HCT116 (cell line): ENCODE data around the gene COL28A1. TPM values are rescaled to one million over a fixed set of nuclear protein-coding genes. Genes with fewer than 3 reads are reported as not detected.

ENCODE experiments used
- ATAC-seq: fragments of 200-7000 bp; cut with Tn5 transposase; 2 replicates; pipeline ENCODE4 v1.9.1; 2020; ENCODE audit warnings: mild to moderate bottlenecking, moderate library complexity
- BruUV-seq: library from RNA; stranded (reverse); fragments of 400-500 nt; replicated peaks from 2 replicates; lab custom pipeline; 2021; lab: Mats Ljungman, UMichigan
- CTCF ChIA-PET: fragments of 300-600 bp; sonication (Branson Sonifier 250); formaldehyde crosslinking; loops from one replicate; lab custom pipeline; 2021; ENCODE audit warnings: antibody characterized with exemption; lab: Charles Lee
- POLR2A ChIA-PET: fragments of 300-600, 350-600 bp; sonication (Branson Sonifier 250); formaldehyde crosslinking; loops from one replicate; lab custom pipeline; 2021; ENCODE audit warnings: antibody characterized with exemption; lab: Charles Lee
- RAD21 ChIA-PET, 2 experiments: fragments of 300-600 bp; sonication (Branson Sonifier 250); formaldehyde crosslinking; loops; one replicate each; lab custom pipeline; 2023; ENCODE audit warnings: low total read pairs in 2 of 2; ENCODE audit not compliant: uncharacterized antibody in 2 of 2, unreplicated experiment in 2 of 2, low non-redundant PET in 1 of 2; lab: Charles Lee
- DNase-seq: peaks from one replicate; pipeline ENCODE4 v3.0.0-alpha.2; 2010; ENCODE audit warnings: low read depth, low spot score
- H2AFZ ChIP-seq: fragments of 200-600 bp; shearing (Covaris generic), sonication (generic); 2 replicates; pipeline ENCODE4 v1.6.1; 2017; ENCODE audit warnings: low read depth, mixed run types, mixed read lengths, antibody characterized with exemption, low read length; ENCODE audit not compliant: poor library complexity, severe bottlenecking
- H3K27ac ChIP-seq: 2 replicates; pipeline ENCODE4 v1.5.1; 2012; ENCODE audit warnings: low read depth, low read length
- H3K27me3 ChIP-seq: fragments of 200-600 bp; sonication (generic); 2 replicates; pipeline ENCODE4 v1.6.1; 2016; ENCODE audit warnings: mixed run types, low read length, mixed read lengths; ENCODE audit not compliant: insufficient read depth
- H3K36me3 ChIP-seq, 2 experiments: fragments of 200-500 bp in 1 of 2; fragments of 200-600 bp in 1 of 2; sonication (Bioruptor generic) in 1 of 2; sonication (generic) in 1 of 2; 2 replicates each; pipeline versions ENCODE4 v1.5.1 to v1.6.1; 2014 to 2016; ENCODE audit warnings: low read length in 2 of 2, inconsistent platforms in 1 of 2, mixed read lengths in 1 of 2, mixed run types in 1 of 2; ENCODE audit not compliant: insufficient read depth in 2 of 2, control insufficient read depth in 1 of 2
- H3K4me1 ChIP-seq, 2 experiments: fragments of 200-600 bp in 1 of 2; sonication (generic) in 1 of 2; 2 replicates each; pipeline versions ENCODE4 v1.5.1 to v1.6.1; 2012 to 2017; ENCODE audit warnings: low read length in 2 of 2, inconsistent platforms in 1 of 2, mild to moderate bottlenecking in 1 of 2, mixed read lengths in 1 of 2, mixed run types in 1 of 2, moderate library complexity in 1 of 2; ENCODE audit not compliant: insufficient read depth in 2 of 2, control insufficient read depth in 1 of 2
- H3K4me2 ChIP-seq: fragments of 200-600 bp; sonication (generic); 2 replicates; pipeline ENCODE4 v1.6.1; 2017; ENCODE audit warnings: mixed run types, low read length, mixed read lengths
- H3K4me3 ChIP-seq, 2 experiments: fragments of 200-600 bp in 1 of 2; sonication (generic) in 1 of 2; replicated peaks in 1 of 2; 2 replicates each; pipeline ENCODE4 v1.5.1; 2011 to 2016; ENCODE audit warnings: low read length in 2 of 2, control low read depth in 1 of 2, low read depth in 1 of 2, mild to moderate bottlenecking in 1 of 2, mixed read lengths in 1 of 2, mixed run types in 1 of 2
- H3K79me2 ChIP-seq: fragments of 200-600 bp; sonication (generic); 2 replicates; pipeline ENCODE4 v1.6.1; 2017; ENCODE audit warnings: mild to moderate bottlenecking, mixed run types, low read length, moderate library complexity, mixed read lengths; ENCODE audit not compliant: insufficient read depth
- H3K9ac ChIP-seq: fragments of 200-600 bp; sonication (generic); 2 replicates; pipeline ENCODE4 v1.6.1; 2016; ENCODE audit warnings: low read length, mixed read lengths
- H3K9me2 ChIP-seq: fragments of 200-600 bp; sonication (generic), shearing (Covaris generic); 2 replicates; pipeline ENCODE4 v1.6.1; 2017; ENCODE audit warnings: mixed run types, mild to moderate bottlenecking, moderate library complexity; ENCODE audit not compliant: insufficient read depth
- H3K9me3 ChIP-seq, 2 experiments: fragments of 200-500 bp in 1 of 2; fragments of 200-600 bp in 1 of 2; sonication (Bioruptor generic) in 1 of 2; sonication (generic) in 1 of 2; 2 replicates each; pipeline ENCODE4 v1.6.1; 2014 to 2017; ENCODE audit warnings: low read length in 2 of 2, mixed read lengths in 2 of 2, inconsistent platforms in 1 of 2, low read depth in 1 of 2, mild to moderate bottlenecking in 1 of 2, mixed run types in 1 of 2, moderate library complexity in 1 of 2; ENCODE audit not compliant: control insufficient read depth in 1 of 2, insufficient read depth in 1 of 2
- H4K20me1 ChIP-seq: fragments of 200-600 bp; sonication (generic), shearing (Covaris generic); 2 replicates; pipeline ENCODE4 v1.6.1; 2017; ENCODE audit warnings: mixed run types, mild to moderate bottlenecking, moderate library complexity; ENCODE audit not compliant: insufficient read depth
- CBX3 ChIP-seq: IDR thresholded peaks from 2 replicates; pipeline ENCODE4 v1.6.1; 2012; ENCODE audit warnings: low read depth
- CEBPB ChIP-seq: IDR thresholded peaks from 2 replicates; pipeline ENCODE4 v1.6.1; 2012; ENCODE audit warnings: low read depth
- EGR1 ChIP-seq: IDR thresholded peaks from 2 replicates; pipeline ENCODE4 v1.6.1; 2012; ENCODE audit warnings: low read depth
- ELF1 ChIP-seq: IDR thresholded peaks from 2 replicates; pipeline ENCODE4 v1.6.1; 2012; ENCODE audit warnings: low read depth, borderline replicate concordance
- EZH2 ChIP-seq: fragments of 200-600 bp; sonication (generic); IDR thresholded peaks from 2 replicates; pipeline ENCODE4 v1.6.1; 2017; ENCODE audit warnings: antibody characterized with exemption, mixed run types
- FOSL1 ChIP-seq: IDR thresholded peaks from 2 replicates; pipeline ENCODE4 v1.6.1; 2012; ENCODE audit warnings: low read depth
- intact Hi-C: fragments of 100-400 bp; cut with micrococcal nuclease; formaldehyde crosslinking; loops from 2 replicates; pipeline ENCODE4 v1.10.0; 2022
- total RNA-seq: library from RNA; stranded (reverse); gene quantifications from one replicate; pipeline ENCODE4 v1.2.1, GENCODE V29; 2021; ENCODE audit not compliant: unreplicated experiment
- TF ChIP-seq, protein P1 (sequence below): IDR thresholded peaks from 2 replicates; pipeline ENCODE4 v1.6.1; 2012; ENCODE audit warnings: low read depth

The COL28A1 gene
- total RNA-seq, 1 experiment from 2014 or later: 0.12 TPM

DNA sequence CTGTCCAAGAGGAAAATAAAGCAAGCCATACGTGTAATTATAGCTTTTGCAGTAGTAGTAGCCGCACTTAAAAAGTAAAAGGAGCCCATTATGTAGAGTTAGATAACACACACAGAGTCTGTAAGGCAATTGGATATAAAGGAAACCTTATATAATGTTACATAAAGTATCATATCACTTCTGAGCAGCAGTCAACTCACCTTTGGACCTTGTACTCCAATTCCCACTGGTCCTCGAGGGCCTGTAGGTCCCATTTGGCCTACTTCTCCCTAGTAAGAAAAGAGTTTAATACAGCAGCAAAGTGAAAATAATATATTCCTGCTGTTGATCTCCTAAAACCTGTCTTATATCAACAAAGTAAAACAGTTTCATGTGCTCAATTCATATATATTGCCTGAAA, 83.6 kb downstream of the COL28A1 start:
- Histone ChIP-seq H3K9ac (no peak overlapping the region), H3K9me2 (no peaks in the 10 kb centered on the region), H3K79me2 (no peaks in the 10 kb centered on the region), H4K20me1 (no peaks in the 10 kb centered on the region), H3K4me1 (no peaks in the 10 kb centered on the region), H3K4me3 (no peak overlapping the region), H3K27me3 (no peaks in the 10 kb centered on the region), H2AFZ (no peak overlapping the region), H3K4me2 (no peak overlapping the region), H3K9me3 (peaks cover 0 to 11% of the 10 kb centered on the region in 2 experiments; a peak in 3 of 4 replicates), H3K27ac (no peak overlapping the region), H3K36me3 (no peaks in the 10 kb centered on the region)
- TF ChIP-seq, protein P1, sequence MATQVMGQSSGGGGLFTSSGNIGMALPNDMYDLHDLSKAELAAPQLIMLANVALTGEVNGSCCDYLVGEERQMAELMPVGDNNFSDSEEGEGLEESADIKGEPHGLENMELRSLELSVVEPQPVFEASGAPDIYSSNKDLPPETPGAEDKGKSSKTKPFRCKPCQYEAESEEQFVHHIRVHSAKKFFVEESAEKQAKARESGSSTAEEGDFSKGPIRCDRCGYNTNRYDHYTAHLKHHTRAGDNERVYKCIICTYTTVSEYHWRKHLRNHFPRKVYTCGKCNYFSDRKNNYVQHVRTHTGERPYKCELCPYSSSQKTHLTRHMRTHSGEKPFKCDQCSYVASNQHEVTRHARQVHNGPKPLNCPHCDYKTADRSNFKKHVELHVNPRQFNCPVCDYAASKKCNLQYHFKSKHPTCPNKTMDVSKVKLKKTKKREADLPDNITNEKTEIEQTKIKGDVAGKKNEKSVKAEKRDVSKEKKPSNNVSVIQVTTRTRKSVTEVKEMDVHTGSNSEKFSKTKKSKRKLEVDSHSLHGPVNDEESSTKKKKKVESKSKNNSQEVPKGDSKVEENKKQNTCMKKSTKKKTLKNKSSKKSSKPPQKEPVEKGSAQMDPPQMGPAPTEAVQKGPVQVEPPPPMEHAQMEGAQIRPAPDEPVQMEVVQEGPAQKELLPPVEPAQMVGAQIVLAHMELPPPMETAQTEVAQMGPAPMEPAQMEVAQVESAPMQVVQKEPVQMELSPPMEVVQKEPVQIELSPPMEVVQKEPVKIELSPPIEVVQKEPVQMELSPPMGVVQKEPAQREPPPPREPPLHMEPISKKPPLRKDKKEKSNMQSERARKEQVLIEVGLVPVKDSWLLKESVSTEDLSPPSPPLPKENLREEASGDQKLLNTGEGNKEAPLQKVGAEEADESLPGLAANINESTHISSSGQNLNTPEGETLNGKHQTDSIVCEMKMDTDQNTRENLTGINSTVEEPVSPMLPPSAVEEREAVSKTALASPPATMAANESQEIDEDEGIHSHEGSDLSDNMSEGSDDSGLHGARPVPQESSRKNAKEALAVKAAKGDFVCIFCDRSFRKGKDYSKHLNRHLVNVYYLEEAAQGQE: no peak
- no peak for TF ChIP-seq EZH2
- ChIA-PET RAD21 (no interaction called here), POLR2A (no interaction called here), CTCF (no interaction called here)
- no peak for ATAC-seq
- no TSS peak for BruUV-seq
- intact Hi-C loops: loop anchor here (5.0 kb wide), 1 partner anchor 35 kb away; no protein-coding TSS in a partner anchor
- no peak for DNase-seq

DNA sequence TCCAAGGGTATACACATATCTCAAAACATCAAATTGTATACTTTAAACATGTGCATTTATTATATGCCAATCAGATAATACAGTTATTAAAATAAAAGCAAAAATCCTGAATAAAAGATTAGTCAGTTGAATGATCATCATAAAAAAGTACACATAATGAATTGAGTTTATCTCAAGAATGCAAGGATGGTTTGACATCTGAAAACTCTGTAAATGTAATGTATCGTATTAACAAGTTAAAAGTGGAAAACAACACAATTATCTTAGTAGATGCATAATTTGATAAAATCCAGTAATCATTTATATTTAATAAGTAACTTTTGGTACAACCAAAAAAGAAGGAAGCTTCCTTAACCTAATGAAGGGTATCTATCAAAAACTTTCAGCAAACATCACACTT, 86.6 kb downstream of the COL28A1 start:
- Histone ChIP-seq H3K27me3 (no peaks in the 10 kb centered on the region), H3K9me3 (peaks cover 4 to 20% of the 10 kb centered on the region in 2 experiments; a peak in 3 of 4 replicates), H3K9ac (no peak overlapping the region), H3K27ac (no peak overlapping the region), H3K4me3 (no peak overlapping the region), H2AFZ (no peak overlapping the region), H3K79me2 (no peaks in the 10 kb centered on the region), H3K9me2 (no peaks in the 10 kb centered on the region), H3K4me2 (no peak overlapping the region), H3K4me1 (no peaks in the 10 kb centered on the region), H4K20me1 (no peaks in the 10 kb centered on the region), H3K36me3 (no peaks in the 10 kb centered on the region)
- ChIA-PET RAD21 (no interaction called here), POLR2A (no interaction called here), CTCF (no interaction called here)
- BruUV-seq: no TSS peak
- intact Hi-C loops: no loop called here
- ATAC-seq (no peak), DNase-seq (no peak)
- TF ChIP-seq ELF1 (no peak), FOSL1 (no peak), CBX3 (no peak), CEBPB (no peak), EGR1 (no peak)
